B cell (primary cell): ENCODE measurements around the gene NTM.

Source experiments
- EZH2 ChIP-seq: IDR thresholded peaks from 2 replicates; pipeline ENCODE4 v1.6.1; 2012; ENCODE audit warnings: borderline replicate concordance, low read depth, mild to moderate bottlenecking, moderate library complexity, low read length; ENCODE audit not compliant: insufficient read depth, poor library complexity, severe bottlenecking
- TF ChIP-seq, protein P1 (sequence below): fragments of 200-600 bp; IDR thresholded peaks from one replicate; pipeline ENCODE4 v1.8.0; 2022; ENCODE audit warnings: antibody characterized with exemption, mild to moderate bottlenecking

GRCh38 chr11:132367293-132367692 lies 996.9 kb downstream of the NTM start:
- no peak for TF ChIP-seq EZH2
- TF ChIP-seq, protein P1, sequence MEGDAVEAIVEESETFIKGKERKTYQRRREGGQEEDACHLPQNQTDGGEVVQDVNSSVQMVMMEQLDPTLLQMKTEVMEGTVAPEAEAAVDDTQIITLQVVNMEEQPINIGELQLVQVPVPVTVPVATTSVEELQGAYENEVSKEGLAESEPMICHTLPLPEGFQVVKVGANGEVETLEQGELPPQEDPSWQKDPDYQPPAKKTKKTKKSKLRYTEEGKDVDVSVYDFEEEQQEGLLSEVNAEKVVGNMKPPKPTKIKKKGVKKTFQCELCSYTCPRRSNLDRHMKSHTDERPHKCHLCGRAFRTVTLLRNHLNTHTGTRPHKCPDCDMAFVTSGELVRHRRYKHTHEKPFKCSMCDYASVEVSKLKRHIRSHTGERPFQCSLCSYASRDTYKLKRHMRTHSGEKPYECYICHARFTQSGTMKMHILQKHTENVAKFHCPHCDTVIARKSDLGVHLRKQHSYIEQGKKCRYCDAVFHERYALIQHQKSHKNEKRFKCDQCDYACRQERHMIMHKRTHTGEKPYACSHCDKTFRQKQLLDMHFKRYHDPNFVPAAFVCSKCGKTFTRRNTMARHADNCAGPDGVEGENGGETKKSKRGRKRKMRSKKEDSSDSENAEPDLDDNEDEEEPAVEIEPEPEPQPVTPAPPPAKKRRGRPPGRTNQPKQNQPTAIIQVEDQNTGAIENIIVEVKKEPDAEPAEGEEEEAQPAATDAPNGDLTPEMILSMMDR = no peak
